ENCODE results near the gene SNX8.

Gene SNX8, protein sequence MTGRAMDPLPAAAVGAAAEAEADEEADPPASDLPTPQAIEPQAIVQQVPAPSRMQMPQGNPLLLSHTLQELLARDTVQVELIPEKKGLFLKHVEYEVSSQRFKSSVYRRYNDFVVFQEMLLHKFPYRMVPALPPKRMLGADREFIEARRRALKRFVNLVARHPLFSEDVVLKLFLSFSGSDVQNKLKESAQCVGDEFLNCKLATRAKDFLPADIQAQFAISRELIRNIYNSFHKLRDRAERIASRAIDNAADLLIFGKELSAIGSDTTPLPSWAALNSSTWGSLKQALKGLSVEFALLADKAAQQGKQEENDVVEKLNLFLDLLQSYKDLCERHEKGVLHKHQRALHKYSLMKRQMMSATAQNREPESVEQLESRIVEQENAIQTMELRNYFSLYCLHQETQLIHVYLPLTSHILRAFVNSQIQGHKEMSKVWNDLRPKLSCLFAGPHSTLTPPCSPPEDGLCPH

DNA sequence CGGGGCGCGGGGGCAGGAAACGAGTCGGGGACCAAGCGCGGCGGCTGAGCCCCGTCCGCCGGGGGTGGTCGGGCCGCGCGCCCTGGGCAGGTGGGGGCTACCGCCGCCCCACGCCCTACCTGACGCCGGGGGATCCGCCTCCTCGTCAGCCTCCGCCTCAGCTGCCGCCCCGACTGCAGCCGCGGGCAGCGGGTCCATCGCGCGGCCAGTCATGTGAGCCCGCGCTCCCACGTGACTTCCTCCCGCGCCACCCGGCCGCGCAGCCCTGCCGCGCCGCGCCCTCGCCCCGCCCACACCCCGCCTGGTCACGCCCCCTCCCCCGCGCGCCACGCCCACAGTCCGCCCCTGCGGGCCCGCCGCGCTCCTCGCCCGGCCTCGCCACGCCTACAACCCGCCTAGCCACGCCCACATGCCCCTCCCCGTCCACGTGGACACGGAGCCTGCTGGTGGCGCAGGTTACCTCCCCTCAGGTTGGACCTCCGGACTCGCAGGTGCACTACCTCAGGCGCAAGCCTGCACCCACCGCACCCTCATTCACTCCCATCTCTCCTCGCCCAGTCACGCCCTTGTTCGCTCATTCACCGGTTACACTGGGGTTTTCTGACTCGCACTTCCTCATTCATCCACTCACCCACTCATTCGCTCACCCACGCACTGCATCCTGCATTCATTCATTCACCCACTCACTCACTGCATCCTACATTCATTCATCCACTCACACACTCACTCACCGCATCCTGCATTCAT is at the start of gene SNX8:
Gene SNX8, minus strand, starts transcription at position 233 of the 747 bp plus-strand sequence. Its CDS starts 20 bp downstream, at position 213.
- DNase-seq (ENCODE audit: low read depth), result peak; percentile 90
- H3K4me3 ChIP-seq (replicated peaks; ENCODE audit: low read depth, low read length), result peak within 1 kb of the TSS; percentile 85
- TF ChIP-seq, protein P1, sequence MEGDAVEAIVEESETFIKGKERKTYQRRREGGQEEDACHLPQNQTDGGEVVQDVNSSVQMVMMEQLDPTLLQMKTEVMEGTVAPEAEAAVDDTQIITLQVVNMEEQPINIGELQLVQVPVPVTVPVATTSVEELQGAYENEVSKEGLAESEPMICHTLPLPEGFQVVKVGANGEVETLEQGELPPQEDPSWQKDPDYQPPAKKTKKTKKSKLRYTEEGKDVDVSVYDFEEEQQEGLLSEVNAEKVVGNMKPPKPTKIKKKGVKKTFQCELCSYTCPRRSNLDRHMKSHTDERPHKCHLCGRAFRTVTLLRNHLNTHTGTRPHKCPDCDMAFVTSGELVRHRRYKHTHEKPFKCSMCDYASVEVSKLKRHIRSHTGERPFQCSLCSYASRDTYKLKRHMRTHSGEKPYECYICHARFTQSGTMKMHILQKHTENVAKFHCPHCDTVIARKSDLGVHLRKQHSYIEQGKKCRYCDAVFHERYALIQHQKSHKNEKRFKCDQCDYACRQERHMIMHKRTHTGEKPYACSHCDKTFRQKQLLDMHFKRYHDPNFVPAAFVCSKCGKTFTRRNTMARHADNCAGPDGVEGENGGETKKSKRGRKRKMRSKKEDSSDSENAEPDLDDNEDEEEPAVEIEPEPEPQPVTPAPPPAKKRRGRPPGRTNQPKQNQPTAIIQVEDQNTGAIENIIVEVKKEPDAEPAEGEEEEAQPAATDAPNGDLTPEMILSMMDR (IDR thresholded peaks at IDR 0.05; ENCODE audit: low read length, missing control alignments), result no peak

DNA sequence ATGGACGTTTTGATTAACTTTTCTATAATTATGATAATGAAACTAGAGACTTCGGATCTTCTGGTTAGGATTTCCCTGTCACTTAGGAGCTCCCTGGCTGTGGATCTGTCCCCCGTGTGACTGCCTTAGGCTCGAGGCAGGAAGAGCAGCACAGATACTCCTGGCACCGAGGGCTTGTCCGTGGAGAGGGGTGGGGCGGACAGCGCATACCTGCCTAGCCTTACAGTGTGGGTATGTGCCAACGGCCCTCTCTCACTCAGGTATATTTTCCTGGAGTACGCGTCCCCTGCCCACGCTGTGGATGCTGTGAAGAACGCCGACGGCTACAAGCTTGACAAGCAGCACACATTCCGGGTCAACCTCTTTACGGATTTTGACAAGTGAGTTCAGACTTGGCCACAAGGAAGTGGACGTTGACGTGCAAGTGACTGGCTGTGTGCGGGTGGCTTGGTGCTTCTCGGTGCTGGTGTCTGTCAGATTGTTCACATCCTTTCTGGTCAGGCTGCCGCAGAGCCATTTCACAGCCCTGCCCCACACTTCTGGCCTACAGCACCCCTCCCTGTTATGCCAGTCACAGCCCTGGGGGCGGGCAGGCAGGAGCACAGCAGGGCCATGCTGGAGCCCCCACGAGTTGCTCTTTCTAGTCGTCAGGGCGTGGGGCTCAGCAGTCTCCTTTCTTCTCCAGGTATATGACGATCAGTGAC is 48.3 kb upstream of the SNX8 start:
- no peak for DNase-seq (ENCODE audit: low read depth)
- TF ChIP-seq, protein P1 (IDR thresholded peaks at IDR 0.05; ENCODE audit: low read length, missing control alignments), result no peak
- H3K4me3 ChIP-seq (replicated peaks; ENCODE audit: low read depth, low read length), result no peak overlapping the region

DNA sequence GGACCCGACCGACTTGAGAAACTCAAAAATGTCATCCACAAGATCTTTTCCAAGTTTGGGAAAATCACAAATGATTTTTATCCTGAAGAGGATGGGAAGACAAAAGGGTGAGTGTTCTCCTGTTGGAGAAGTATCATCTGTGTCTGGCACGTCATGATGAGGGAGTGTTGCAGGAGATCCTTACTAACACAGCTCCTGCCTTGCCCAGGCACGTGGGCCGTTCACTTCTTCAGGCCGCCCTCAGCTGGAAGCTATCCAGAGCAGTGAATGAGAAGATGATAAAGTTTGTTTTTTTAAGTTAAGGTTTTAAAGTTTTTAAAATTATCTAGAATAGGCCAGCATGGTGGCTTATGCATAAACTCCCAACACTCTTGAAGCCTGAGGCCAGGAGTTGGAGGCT is 46.6 kb upstream of the SNX8 start:
- TF ChIP-seq, protein P1 (IDR thresholded peaks at IDR 0.05; ENCODE audit: low read length, missing control alignments), result no peak
- H3K4me3 ChIP-seq (replicated peaks; ENCODE audit: low read depth, low read length), result no peak overlapping the region
- DNase-seq (ENCODE audit: low read depth), result peak; percentile 76

DNA sequence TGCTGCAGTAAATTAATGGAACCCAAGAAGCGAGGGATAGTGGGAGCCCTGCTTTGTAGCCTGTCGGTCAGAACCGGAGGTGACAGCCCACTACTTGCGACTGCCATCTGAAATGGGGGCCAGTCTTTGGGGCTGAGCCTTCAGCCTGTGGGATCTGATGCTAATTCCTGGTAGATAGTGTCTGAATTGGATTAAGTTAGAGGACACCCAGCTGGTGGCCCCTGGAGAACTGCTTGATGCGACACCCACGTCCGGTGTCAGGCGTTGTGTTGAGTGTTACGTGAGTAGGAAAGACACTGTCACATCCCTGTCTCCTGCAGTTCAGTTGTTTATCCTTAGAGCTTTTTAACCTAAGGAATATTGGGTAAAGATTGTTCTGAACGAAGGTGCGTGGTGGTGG is 45.4 kb upstream of the SNX8 start:
- TF ChIP-seq, protein P1 (IDR thresholded peaks at IDR 0.05; ENCODE audit: low read length, missing control alignments), result no peak

DNA sequence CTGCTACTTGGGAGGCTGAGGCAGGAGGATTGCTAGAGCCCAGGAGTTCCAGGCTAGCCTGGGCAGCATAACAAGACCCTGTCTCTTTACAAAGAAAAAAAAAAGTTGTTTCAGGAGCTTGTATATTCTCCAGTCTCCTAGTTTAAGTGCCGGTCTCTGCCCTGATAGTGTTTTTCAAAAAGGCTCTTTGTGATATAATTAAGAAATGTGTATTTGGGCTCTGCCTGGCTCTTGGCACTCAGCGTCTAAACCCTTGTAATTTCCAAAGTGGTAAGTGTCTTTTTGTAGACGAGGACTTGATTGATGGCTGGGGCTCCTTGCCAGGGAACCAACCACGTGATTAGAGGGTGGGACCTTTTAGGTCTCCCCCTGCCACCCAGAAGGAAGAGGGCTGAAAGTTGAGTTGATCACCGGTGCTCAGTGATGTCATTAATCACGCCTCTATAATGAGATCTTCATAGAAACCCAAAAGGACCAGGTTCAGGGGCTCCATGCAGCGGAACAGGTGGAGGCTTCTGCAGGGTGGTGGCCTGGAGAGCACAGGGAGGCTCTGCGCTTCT is 44.8 kb upstream of the SNX8 start:
- TF ChIP-seq, protein P1 (IDR thresholded peaks at IDR 0.05; ENCODE audit: low read length, missing control alignments), result no peak
- DNase-seq (ENCODE audit: low read depth), result no peak
- H3K4me3 ChIP-seq (replicated peaks; ENCODE audit: low read depth, low read length), result no peak overlapping the region

More for the DNA sequence above, 45.4 kb upstream of the SNX8 start:
- no peak for DNase-seq (ENCODE audit: low read depth)
- no peak overlapping the region for H3K4me3 ChIP-seq (replicated peaks; ENCODE audit: low read depth, low read length)

DNA sequence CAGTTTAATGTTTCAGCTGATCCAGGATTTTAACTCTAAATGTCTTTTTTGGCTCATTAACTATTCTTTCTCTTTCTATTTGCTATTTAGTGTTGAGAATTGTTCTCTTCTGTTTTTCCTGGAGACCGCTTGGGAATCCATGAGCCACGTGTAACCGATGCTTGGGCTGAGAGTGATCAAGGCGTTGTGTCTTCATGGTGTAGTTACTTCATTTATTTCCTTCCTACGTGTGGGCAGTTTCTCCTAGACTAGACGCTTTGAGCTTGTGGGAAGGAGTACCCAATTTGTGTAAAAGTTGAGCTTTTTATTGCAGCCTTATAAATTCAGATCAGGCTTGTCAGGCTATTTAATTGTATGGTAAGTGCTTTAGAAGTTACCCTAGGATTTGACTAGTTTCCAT is 43.3 kb upstream of the SNX8 start:
- TF ChIP-seq, protein P1 (IDR thresholded peaks at IDR 0.05; ENCODE audit: low read length, missing control alignments), result no peak
- H3K4me3 ChIP-seq (replicated peaks; ENCODE audit: low read depth, low read length), result no peak overlapping the region
- no peak for DNase-seq (ENCODE audit: low read depth)

All from fibroblast of pulmonary artery (primary cell).